GM18870 (cell line): ENCODE measurements around the gene CACNA1B.
A peak's percentile ranks its signal among the peaks of the same experiment; 100 is the strongest.
"Not testable (repeated sequence)": the region's sequence is repeated elsewhere in the genome, so short reads cannot be mapped to it uniquely, and the experiment has no call there.

Source experiments
- ATAC-seq: cut with Tn5 transposase; IDR thresholded peaks from one replicate; pipeline ENCODE4 v1.9.1; 2021; ENCODE audit warnings: moderate library complexity; ENCODE audit not compliant: unreplicated experiment

Gene CACNA1B

DNA sequence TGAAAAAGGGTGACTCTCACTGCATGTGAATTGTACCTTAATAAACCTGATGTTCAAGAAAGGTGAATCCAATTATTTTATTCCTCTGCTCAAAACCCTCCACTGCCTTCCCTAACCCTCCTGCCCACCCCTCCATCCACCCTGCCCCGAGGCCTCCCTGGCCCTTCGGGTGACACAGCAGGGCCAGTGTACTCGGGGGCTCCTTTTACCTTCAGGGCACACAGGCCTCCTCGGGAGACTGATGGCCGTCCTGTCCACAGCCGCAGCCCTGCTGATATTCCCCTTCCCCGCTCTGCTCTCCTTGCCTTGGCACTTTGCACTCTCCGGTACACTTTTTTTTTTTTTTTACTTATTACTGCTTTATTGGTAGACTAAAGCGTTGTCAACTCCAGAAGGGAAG lies 234.0 kb downstream of the CACNA1B start:
- ATAC-seq = no peak

DNA sequence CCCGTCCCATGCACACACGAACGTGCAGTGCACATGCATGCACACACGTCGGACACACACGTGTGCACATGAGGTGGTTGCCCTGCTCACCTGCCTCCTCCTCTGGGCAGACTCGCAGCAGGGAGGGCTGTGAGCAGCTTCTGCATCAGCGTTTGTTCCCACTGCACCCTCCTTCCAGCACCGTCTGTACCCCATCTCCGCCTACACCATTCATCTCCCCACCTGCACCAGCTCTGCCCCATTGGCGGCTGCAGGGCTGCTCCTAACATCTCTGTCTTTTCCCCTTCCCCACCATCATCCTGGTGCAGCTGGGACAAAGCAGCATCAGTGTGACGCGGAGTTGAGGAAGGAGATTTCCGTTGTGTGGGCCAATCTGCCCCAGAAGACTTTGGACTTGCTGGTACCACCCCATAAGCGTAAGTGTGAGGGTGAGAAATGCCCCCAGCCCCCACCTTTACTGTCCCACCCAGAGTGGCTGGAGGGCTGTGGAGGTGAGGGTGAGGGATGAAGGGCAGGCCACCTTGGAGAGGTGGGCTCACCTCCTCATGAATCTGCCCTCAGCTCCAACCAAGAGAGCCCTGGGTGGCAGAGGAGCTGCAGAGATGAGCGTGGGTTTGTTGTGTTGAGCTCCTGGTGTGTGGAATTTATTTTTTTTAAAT lies 234.6 kb downstream of the CACNA1B start:
- ATAC-seq = no peak

DNA sequence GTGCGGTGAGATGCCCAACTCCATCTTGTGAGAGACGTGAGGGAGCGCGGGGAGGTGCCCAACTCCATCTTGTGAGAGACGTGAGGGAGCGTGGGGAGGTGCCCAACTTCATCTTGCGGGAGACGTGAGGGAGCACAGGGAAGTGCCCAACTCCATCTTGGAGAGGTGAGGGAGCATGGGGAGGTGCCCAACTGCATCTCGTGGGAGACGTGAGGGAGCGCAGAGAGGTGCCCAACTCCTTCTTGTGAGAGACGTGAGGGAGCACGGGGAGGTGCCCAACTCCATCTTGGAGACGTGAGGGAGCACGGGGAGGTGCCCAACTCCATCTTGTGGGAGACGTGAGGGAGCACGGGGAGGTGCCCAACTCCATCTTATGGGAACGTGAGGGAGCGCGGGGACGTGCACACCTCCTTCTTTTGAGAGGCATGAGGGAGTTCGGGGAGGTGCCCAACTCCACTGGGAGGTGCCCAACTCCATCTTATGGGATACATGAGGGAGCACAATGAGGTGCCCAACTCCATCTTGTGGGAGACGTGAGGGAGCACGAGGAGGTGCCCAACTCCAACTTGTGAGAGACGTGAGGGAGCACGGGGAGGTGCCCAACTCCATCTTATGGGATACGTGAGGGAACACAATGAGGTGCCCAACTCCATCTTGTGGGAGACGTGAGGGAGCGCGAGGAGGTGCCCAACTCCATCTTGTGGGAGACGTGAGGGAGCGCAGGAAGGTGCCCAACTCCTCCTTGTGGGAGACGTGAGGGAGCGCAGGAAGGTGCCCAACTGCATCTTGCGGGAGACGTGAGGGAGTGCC lies 235.4 kb downstream of the CACNA1B start:
- no peak for ATAC-seq

DNA sequence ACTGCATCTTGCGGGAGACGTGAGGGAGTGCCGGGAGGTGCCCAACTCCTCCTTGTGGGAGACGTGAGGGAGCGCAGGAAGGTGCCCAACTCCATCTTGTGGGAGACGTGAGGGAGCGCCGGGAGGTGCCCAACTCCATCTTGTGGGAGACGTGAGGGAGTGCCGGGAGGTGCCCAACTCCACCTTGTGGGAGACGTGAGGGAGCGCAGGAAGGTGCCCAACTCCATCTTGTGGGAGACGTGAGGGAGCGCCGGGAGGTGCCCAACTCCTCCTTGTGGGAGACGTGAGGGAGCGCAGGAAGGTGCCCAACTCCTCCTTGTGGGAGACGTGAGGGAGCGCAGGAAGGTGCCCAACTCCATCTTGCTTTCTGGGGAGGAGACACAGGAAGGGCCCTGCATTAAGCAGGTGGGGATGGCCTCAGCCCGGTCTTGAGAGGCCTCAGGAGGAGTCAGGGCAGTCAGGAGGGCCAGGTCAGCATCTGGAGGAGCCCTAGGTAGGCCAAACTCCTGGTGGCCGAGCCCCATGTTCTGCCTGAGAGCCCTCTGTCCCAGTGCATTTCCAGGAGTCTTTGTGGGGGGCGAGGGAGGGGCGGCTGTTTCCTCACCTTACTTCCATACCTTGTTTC lies 236.2 kb downstream of the CACNA1B start:
- not testable (repeated sequence) for ATAC-seq

DNA sequence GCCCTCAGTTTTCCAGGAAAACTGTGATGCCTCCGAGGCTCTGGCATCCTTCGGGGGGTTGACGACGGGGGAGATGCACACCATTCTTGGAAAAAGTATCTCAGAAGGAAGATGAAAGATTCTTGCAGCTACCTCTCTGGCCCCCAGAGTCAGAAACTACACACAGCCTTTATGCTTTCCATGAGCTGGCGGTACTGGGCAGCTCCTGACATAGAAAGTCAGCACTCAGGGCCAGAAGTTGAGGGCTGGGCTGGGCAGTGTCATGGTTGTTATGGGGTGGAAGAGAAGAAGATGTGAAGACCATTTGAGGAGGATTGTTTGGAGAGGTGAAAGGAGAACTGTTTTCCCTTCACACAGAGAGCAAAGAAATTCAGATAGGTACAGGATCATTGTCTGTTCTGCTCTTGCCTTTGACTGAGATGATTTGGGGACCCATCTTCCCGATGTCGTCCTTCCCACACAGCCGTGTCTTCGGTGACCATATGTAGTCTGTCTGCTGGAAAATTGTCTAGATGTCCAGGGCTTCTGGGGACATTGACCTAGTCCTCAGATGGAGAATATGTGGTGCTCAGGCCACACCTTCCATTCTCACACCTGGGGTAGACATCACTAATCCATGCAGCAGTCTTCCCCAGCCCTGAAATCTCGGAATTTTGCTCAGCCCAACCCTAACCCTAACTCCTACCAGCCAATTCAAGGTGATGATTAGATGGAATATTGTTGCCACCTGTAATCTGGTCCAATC lies 237.1 kb downstream of the CACNA1B start:
- ATAC-seq = no peak

DNA sequence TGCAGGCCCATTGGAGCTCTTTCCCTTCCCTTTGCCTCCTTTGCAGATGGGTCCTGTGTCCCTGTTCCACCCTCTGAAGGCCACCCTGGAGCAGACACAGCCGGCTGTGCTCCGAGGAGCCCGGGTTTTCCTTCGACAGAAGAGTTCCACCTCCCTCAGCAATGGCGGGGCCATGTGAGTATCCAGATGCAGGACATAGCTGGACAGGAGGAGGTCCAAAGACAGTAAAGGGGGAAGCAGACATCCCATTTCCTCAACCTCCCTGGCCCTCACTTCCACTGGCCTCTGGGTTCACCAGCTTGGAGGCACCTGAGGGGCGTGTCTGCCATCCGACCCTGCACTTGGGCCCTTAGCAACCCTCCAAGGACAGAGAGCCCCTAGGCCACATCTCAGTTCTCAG lies 237.9 kb downstream of the CACNA1B start:
- no peak for ATAC-seq

DNA sequence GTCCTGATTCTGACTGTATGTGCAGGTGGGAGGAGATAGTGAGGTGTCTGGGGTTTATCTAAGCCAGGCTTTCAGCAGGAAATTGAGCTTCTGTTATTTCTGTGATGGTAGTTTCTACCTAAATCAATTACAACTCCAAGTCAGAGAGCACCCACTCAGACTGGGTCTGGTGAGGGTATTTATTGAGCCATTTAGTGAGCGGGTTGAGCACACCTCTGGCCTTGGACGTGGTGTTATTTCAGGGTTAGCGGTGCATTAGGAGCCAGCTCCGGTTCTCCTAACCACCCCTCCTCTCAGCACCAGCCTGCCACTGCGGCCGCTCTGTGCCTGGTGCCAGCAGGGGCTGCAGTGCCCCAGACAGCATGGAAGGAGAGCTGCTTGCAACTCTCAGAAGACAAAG lies 238.9 kb downstream of the CACNA1B start:
- no peak for ATAC-seq

DNA sequence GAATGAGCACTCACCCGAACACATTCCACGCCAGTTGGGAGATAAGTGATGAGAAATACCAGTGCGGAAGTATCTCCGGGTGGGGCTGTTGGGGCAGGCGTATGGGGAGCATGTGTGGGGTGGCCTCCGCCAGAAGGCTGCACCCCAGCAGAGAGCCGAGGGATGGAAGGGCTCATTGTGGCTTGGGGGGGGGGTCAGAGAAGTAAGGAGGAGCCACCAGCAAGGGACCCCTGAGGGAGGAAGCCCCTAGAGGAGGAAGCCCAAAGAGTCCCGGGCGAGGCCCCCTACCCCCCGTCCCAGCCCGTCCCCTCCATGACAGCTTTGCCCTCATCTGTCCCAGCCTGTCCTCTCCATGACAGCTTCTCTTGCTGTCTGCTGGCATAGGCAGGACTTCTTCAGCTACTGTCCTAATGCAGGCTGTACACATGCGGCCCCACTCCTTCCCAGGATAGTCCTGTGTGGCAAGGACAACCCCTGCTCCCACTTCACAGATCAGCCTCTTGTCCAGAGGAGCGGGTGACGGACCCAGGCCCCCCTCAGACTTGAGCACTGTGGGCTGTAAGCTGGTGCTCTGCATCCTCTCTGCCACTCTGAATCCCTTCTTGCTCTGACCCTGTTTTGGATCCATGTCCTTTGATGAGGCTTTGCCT lies 239.6 kb downstream of the CACNA1B start:
- no peak for ATAC-seq

DNA sequence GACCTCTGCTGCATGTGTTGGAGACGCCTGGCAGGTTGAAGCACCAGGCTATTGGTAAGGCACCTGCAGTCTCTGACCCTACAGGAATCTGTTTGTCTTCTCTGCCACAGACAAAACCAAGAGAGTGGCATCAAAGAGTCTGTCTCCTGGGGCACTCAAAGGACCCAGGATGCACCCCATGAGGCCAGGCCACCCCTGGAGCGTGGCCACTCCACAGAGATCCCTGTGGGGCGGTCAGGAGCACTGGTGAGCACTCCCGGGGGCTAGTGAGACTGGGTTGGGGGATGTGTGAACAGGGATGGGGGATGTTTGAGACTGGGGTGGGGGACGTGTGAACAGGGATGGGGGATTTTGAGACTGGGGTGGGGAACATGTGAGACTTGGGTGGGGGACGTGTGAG lies 240.3 kb downstream of the CACNA1B start:
- no peak for ATAC-seq

DNA sequence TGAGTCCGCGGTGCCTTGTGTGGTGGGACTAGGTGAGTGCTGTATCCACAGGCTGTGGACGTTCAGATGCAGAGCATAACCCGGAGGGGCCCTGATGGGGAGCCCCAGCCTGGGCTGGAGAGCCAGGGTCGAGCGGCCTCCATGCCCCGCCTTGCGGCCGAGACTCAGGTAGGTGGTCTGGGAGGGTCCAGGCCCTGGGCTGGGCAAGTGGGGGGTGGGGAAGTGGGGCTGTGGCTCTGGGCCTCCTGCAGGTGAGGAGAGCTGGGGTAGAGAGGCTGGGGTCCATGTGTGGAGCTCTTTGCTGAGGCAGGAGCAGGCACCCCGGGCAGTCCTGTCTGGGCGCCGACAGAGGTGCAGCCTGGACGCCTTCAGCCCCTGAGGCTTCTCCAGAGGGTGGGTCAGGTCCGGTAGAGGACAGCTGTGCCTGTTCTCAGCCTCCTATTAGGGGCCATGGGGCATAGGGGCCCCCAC lies 241.1 kb downstream of the CACNA1B start:
- no peak for ATAC-seq

DNA sequence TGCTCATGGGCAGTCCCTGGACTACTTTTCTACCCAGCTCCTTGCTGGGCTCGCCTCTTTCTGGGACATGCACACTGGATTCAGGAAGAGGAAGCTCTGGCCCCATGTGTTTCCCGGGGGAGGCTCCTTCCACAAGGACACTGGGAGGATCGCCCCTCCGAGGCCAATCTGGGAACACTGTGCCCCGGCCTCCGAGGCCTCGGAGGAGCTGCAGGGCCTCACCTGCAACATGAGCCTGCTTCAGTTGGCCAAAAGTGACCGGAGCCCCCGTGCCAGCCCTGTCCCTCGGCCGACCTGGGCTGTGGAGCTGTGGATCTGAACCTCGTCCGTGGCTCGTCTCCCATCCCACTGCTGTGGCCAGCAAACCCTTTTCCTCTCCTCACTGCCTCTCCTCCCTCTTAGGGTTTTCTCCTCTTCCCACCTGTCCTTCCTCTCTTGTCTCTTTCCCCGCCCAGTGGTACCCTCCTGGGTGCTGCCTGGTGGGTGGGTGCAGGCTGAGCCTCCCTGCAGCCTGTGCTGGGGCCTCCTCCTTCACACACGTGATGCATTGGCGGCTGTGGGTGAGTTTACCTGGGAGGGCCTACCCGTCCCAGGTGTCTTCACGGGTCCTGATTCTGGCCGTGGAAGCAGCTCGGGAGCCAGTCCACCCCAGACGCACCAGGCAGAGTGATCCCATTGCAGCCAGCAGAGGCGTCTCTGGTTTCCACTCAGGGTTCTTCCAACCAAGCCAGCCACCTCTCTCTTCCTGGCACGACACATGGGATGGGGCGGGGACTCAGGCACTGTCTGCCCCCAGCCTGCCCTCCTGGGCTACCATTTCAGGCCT lies 241.8 kb downstream of the CACNA1B start:
- no peak for ATAC-seq

DNA sequence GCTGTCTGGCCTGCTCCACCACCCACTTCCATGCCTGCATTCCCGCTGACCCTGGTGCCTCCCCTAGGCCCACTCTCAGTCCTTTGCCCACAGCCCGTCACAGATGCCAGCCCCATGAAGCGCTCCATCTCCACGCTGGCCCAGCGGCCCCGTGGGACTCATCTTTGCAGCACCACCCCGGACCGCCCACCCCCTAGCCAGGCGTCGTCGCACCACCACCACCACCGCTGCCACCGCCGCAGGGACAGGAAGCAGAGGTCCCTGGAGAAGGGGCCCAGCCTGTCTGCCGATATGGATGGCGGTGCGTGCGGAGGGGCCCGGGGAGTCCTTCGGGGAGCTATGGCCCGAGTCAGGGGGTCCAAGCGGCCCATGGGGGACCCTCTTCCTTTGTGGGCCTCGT lies 242.5 kb downstream of the CACNA1B start:
- ATAC-seq = no peak

DNA sequence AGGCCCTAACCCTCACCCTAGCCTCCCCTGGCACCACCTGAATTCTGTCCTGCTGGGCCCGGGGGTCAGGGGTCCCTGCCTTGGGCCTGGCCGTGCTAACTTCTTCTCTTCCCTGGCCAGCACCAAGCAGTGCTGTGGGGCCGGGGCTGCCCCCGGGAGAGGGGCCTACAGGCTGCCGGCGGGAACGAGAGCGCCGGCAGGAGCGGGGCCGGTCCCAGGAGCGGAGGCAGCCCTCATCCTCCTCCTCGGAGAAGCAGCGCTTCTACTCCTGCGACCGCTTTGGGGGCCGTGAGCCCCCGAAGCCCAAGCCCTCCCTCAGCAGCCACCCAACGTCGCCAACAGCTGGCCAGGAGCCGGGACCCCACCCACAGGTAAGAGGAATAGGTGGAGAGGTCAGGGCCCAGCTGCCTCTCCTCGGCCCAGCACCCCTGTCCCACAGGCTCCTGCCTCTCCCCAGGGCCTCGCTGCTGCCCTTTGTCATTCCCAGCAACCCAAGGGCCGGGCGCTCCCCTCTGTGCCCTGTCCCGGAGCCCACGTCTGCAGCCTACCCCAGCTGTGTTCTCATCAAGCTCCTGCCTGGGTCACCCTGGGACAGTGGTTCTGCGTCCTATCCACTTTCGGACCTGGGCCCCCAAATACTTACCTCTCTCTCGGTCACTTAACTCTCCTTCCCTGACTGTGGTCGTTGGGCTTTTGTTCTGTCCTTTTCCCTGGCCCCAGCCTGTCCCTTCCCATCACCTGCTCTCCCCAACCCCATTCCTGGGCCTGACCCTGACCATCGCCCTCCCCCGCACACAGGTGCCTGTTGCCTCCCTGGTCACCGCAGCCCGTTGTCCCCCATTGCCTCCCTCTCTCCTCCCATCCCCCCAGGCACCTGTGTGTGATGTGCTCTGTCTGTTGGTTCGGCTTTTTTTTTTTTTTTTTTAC lies 243.2 kb downstream of the CACNA1B start:
- no peak for ATAC-seq

DNA sequence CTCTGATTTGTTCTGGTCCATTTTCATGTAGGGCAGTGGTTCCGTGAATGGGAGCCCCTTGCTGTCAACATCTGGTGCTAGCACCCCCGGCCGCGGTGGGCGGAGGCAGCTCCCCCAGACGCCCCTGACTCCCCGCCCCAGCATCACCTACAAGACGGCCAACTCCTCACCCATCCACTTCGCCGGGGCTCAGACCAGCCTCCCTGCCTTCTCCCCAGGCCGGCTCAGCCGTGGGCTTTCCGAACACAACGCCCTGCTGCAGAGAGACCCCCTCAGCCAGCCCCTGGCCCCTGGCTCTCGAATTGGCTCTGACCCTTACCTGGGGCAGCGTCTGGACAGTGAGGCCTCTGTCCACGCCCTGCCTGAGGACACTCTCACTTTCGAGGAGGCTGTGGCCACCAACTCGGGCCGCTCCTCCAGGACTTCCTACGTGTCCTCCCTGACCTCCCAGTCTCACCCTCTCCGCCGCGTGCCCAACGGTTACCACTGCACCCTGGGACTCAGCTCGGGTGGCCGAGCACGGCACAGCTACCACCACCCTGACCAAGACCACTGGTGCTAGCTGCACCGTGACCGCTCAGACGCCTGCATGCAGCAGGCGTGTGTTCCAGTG lies 244.0 kb downstream of the CACNA1B start:
- no peak for ATAC-seq

DNA sequence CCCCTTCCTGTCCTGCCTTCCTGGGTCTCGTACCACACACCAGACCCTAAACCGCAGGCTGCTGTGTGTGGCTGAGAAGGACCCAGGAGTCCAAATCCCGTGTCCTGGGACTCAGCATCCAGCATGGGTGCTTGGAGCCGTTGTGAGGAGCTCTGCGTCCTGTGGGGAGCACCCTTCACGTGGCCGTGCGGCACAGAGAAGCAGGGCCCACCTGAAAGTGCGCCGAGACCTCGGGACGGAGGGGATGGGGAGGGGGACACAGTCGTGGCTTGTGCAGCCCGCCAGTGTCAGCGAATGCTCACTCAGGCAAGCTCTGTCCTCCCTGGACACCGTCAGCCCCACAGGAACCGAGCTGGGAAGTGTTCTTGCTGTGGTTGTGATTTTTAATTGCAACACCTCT lies 244.6 kb downstream of the CACNA1B start:
- ATAC-seq = no peak

DNA sequence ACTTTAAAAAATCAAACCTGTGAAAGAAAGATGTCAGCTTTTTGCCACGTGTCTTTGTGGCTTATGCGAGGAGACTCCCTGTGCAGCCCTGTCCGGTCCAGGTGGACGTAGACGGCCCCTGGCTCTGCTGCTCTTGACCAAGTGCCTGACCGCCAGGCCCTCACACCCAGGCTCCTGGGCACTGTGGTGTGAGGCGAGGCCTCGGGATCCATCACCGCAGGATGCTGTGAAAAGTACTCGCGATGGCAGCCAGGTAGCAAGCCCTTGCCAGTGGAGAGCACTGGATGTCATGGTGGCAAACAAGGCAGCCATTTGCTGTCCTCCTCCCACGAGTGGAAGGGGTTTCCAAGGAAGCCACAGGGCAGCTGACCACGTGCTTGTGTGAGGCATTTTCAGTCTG lies 245.1 kb downstream of the CACNA1B start:
- no peak for ATAC-seq

DNA sequence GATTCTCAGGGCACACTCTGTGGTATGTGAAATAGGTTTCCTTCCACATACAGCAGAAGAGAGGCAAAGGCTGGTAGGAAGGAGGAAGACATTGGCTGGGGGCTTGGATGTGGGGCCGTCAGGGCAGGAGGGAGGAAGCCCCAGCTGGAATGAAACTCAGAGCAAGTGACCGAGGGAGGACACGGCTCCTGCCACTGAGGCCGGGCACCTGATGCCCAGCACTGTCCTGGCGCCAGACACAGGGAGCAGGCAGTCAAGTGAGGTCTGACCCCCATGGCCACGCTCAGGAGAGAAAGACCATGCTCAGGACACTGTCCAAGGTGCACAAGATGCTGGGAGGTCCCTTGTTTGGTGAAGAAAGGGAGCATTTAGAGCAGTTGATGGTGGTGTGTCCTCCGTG lies 245.5 kb downstream of the CACNA1B start:
- no peak for ATAC-seq

DNA sequence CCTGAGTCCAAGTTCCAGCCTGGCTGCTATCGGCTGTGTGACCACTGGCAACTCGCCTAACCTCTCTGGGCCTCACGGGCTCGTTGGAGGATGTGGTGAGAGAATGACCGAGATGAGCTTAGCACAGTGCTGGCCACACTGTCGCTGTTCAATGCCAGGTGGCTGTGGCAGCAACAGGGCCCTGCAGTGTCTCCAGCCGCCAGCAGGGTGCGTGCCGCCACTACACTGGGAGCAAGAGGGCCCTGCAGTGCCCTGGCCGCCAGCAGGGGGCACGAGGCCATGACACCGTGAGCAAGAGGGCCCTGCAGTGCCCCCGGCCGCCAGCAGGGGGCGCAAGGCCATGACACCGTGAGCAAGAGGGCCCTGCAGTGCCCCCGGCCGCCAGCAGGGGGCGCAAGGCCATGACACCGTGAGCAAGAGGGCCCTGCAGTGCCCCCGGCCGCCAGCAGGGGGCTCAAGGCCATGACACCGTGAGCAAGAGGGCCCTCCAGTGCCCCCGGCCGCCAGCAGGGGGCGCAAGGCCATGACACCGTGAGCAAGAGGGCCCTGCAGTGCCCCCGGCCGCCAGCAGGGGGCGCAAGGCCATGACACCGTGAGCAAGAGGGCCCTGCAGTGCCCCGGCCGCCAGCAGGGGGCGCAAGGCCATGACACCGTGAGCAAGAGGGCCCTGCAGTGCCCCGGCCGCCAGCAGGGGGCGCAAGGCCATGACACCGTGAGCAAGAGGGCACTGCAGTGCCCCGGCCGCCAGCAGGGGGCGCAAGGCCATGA lies 248.7 kb downstream of the CACNA1B start:
- ATAC-seq = peak; percentile 56
